HuH-7.5 (cell line): Measurements from ENCODE around the gene GRIFIN.
"Not testable (repeated sequence)": the region's sequence is repeated elsewhere in the genome, so short reads cannot be mapped to it uniquely, and the experiment has no call there.

ENCODE experiments used
- DNase-seq: peaks from one replicate; pipeline ENCODE4 v3.0.0; 2011; ENCODE audit warnings: low spot score

GRIFIN gene

GRCh38 chr7:2453849-2454248 is 22.3 kb downstream of the GRIFIN start:
- DNase-seq: not testable (repeated sequence)

DNA sequence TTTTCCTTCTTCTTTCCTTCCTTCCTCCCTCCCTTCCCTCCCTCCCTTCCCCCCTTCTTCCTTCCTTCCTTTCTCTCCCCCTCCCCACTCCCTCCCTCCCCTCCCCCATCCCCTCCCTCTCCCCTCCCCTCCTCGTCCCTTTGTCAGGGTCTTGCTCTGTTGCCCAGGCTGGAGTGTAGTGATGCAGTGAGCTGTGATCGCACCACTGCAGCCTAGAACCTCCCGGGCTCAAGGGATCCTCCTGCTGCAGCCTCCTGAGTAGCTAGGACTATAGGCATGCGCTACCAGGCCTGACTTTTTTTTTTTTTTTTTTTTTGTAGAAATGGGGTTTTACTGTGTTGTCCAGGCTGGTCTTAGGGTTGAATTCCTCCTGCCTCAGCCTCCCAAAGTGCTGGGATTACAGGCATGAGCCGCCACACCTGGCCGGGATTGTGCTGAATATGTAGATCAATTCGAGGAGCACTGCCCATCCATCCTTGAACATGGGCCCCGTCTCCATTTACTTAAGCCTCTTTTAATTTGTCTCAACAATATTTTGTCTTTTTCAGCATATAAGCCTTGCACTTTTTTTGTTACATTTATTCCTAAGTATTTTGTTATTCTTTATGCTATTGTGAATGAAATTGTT is 23.4 kb downstream of the GRIFIN start:
- no peak for DNase-seq

- DNase-seq: no peak
Measured at GRCh38 chr7:2452074-2452507, 24.1 kb downstream of the GRIFIN start.

DNA sequence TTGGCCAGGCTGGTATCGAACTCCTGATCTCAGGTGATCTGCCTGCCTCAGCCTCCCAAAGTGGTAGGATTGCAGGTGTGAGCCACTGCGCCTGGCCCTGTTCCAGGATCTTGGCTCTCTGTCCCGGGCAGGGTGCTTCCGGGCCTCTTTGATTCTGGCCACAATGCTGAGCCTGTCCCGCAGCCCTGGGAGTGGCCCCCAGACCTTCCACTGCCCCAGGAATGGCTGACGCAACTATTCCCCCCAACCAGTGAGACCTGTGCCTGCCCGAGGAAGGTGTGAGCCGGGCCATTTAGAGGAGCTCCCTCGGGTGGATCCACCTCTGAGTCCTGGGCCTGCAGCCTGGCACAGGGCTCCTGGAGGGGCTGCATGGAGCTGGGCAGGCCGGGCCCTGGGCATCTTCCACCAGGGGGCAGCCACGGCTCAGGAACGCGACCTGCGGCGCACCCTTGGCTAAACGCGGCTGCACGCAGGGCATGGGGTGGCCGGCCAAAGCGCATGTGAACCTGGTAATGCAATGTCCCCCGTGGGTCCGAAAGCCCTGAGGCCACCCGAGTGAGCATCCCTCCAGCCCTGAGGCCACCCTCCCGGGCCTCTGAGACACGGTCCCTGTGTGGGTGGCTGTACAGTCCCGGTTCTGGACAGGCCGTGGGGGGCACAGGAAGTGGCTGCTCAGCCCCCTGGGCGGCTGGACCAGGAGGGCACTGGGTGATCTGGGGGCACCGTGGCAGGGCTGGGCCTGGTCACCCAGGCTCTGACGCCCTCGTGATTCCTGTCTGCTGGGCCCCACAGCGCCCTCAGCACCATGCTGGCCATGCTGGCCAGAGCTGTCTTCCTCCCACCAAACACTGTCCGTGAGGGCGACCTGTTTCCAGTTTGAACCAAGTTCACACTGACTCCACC is 24.8 kb downstream of the GRIFIN start:
- peak; percentile 98 for DNase-seq

DNA sequence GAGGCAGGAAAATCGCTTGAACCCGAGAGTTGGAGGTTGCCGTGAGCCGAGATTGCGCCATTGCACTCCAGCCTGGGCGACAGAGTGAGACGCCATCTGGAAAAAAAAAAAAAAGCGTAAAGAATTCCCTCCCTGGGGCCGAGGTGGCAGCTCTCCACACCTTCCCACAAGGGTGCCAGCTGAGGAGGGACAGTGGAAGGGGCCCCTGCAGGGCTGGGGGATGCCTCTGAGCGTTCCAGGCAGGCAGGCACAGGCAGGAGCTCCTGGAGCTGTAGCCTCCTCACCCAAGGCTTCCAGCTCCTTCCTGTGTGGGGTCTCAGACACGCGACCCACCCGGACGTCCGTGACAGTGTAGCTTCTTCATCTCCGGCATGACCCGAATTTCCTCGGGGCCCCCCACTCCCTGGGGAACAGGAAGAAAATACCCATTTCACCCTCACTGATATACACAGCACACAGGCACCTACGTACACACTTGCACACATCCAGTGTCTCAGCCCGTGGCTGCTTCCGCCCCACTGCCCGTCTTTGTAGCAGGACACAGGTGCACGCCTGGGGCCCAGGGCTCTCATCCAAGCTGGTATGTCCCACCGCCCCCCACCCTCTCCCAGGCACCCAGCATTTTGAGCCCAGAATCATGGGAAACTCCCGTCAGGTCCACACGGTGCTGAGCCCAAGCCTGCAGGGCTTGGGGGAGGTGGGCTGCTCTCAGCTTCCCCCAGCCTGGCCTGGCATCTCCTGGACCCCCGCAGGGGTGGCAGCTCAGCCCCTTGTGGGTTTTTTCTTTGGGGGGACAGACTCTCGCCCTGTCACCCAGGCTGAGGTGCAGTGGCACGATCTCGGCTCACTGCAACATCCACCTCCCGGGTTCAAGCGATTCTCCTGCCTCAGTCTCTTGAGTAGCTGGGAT is 25.7 kb downstream of the GRIFIN start:
- DNase-seq: no peak

DNA sequence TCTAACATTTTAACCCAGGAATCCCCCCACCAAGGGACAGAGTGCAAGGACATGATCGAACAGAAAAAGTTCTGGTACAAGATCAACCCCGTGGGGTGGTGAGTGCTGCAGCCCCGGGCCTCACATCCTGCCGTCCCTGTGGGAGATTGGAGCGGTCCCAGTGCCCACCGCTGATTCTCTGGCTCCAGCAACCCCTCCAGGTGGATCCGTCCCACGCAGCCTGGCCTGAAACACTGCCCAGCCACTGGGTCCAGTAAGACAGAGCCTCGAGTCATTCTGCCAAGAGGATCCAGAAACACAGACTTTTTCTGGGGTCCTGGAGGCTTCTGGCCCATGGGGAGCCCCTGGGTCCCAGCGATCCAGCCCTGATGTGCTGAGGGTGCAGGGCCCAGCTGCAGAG is 29.5 kb downstream of the GRIFIN start:
- DNase-seq: no peak

DNA sequence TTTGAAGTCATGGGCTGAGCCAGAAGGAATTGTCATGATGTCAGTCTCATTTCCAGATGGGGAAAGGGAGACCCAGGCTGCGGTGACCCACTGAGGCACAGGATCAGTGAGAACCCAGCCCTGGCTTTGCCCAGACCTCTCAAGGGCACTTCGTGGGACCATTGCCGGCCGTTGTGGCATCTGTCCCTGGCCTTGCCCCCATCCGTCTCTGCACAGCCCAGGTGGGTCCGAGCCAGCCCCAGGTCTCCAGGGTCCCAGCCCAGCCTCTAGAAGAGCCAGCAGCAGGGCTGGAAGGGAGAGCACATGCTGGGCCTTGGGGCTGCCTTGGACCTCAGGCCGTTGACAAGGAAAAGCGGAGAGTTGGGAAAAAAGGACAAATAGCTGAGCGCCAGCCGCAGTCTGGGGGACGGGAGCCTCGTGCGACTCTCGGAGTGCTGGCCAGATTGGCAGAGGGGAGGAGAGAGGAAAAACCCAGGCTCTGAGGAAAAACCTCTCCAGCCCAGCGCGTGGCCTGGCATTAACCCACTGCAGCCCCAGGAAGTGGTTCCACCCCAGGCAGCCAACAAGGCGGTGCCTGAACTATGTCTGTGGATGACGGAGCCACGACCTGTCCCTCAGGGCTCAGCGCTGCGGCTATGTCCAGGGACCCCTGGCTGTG is 30.2 kb downstream of the GRIFIN start:
- DNase-seq: no peak

- no peak for DNase-seq
Measured at GRCh38 chr7:2445047-2445446, 31.2 kb downstream of the GRIFIN start.

DNA sequence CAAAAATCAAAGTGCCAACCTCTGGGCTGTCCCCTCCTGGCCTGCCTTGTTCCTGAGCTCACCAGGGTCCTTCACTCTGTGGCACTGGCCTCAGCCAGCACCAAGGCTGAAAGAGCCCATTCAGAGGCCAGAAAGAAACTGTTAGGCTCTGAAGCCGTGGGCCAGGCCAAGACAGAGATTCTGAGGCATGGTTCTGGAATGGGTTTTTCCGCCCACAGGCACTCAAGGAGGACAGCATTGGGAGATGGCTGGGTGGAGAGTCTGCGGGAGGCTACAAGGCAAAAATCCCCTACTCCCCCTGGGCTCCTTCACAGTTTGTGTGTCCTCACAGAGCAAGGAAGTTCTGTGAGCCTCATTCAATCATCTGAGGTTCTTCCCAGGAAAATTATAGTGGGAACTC is 31.7 kb downstream of the GRIFIN start:
- DNase-seq: no peak

GRCh38 chr7:2443491-2443890 is 32.7 kb downstream of the GRIFIN start:
- DNase-seq: no peak

GRCh38 chr7:2441430-2442058 is 34.7 kb downstream of the GRIFIN start:
- DNase-seq: no peak

DNA sequence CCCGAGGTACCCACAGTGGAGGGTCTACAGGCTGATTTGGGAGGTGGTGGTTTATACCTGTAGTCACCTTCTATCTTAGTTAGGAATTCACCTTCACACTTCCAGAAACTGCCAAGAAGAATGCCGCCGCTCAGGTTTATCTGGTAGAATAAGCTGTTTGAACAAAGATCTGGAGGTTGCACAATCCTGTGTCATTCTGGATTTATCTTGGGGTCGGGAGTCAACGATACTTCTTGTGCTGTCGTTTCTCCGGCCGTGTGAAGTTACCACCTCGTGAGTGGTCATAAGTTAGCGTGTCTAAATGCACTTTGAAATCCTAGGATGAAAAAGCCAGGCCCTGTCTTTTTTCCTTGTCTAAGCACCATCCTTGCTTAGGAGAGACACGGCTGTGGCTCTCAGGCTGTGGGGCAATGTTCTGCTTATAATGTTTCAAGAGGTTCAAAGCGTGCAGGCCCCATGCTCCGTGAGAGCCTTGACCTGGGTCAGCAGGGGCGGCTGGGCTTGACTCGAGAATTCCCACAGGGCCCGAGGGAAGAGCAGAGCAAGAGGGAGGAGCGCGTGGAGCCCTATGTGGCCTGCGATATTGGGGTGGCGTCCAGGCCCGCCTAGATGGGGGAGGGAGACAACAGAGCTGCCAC is 35.5 kb downstream of the GRIFIN start:
- DNase-seq: no peak

GRCh38 chr7:2438775-2439174 is 37.4 kb downstream of the GRIFIN start:
- no peak for DNase-seq

- no peak for DNase-seq
Measured at GRCh38 chr7:2438186-2438585, 38.0 kb downstream of the GRIFIN start.

GRCh38 chr7:2437537-2438148 is 38.6 kb downstream of the GRIFIN start:
- DNase-seq: no peak

- DNase-seq: no peak
Measured at GRCh38 chr7:2437136-2437535, 39.1 kb downstream of the GRIFIN start.

DNA sequence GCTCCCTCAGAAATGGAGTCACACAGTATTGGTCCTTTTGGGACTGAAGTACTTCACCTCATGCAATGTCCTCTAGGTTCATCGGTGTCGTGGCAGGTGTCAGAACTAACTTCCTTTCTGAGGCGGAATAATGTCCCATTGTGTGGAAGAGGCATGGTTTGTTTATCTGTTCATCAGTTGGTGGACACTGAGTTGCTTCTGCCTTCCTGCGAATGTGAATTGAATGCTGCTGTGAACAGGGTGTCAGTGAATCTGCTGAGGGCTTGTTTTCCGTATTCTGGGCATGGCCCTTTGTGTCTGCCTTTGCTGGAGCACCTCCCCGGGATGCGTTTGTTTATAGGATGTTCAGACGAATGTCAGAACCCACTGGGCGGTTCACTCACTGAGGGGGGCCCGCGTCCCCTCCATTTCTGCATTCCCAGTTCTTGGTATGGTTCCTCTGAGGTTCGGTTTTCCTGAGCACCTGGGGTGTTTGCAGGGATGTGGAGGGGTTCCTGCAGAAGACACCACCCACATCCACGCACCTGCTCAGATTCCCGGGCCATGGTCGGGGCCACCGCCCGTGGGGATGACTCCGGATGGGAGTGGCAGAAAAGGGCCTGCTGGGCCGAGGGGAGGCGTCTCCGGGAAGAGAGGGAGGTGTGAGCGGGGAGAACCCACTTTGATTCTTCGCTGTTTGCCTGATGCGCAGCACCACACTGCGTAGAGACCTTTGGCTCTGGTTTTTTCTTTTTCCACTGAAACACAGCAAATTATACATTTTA is 39.7 kb downstream of the GRIFIN start:
- no peak for DNase-seq

- no peak for DNase-seq
Measured at GRCh38 chr7:2435146-2435545, 41.1 kb downstream of the GRIFIN start.

DNA sequence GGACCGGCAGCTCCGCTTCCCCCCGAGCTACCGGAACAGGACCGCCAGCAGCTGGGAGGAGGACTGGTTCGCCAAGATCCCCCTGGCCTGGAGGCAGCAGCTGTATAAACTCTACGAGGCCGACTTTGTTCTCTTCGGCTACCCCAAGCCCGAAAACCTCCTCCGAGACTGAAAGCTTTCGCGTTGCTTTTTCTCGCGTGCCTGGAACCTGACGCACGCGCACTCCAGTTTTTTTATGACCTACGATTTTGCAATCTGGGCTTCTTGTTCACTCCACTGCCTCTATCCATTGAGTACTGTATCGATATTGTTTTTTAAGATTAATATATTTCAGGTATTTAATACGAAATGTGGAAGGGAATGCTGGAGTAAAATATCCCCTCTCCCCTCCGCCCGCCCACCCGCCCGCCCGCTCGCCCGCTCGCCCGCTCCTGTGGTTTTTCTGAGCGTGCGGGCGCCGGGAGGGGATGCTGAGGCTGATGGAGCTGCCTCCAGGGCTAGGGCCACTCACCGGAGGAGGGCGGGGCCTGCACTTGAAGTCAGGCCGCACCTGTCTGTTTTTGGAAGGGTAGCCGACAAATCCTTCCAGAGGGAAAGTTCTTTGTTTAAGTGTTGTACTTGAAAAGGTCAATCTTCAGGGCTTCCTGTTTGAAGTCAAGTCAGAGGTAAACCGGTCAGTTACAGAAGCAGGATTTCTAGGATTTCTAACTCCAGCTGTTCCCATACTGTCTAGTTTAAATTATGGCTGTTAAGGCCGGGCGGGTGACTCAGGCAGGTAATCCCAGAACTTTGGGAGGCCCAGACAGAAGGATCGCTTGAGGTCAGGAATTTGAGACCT is 42.3 kb downstream of the GRIFIN start:
- DNase-seq: no peak
